K562 (cell line): ENCODE results near the gene SCNN1A. TPM values are rescaled to one million over a fixed set of nuclear protein-coding genes. Genes with fewer than 3 reads are reported as not detected.

Experiments used
- CBFA2T3 ChIP-seq: fragments of 450-650 bp; IDR thresholded peaks from 2 replicates; pipeline ENCODE4 v1.6.1; 2017
- CHD2 ChIP-seq: IDR thresholded peaks from 2 replicates; pipeline ENCODE4 v1.6.1; 2011; ENCODE audit warnings: low read depth, low read length
- DMBX1 ChIP-seq: fragments of 250-450 bp; sonication (Bioruptor Pico); IDR thresholded peaks from 2 replicates; pipeline ENCODE4 v1.8.0; 2022; ENCODE audit warnings: inconsistent platforms, mild to moderate bottlenecking, moderate library complexity, borderline replicate concordance
- EP400 ChIP-seq: fragments of 450-650 bp; IDR thresholded peaks from 2 replicates; pipeline ENCODE4 v1.6.1; 2017; ENCODE audit warnings: antibody characterized with exemption, mild to moderate bottlenecking, moderate library complexity
- HDAC1 ChIP-seq, 2 experiments: fragments of 450-650 bp; IDR thresholded peaks; 2 replicates each; pipeline ENCODE4 v1.6.1; 2016 to 2017; ENCODE audit warnings: inconsistent platforms in 1 of 2, mild to moderate bottlenecking in 1 of 2, moderate library complexity in 1 of 2
- KDM5B ChIP-seq: fragments of 200-600 bp; sonication (generic); IDR thresholded peaks from 2 replicates; pipeline ENCODE4 v1.6.1; 2012; ENCODE audit warnings: low read depth, mild to moderate bottlenecking, moderate library complexity, low read length, control low read depth, inconsistent platforms; ENCODE audit not compliant: insufficient replicate concordance
- LEF1 ChIP-seq: fragments of 450-650 bp; IDR thresholded peaks from 2 replicates; pipeline ENCODE4 v1.6.1; 2016; ENCODE audit warnings: mild to moderate bottlenecking
- MCM2 ChIP-seq: fragments of 450-650 bp; IDR thresholded peaks from 2 replicates; pipeline ENCODE4 v1.6.1; 2017; ENCODE audit warnings: low read depth, mild to moderate bottlenecking
- MIER1 ChIP-seq: fragments of 450-650 bp; IDR thresholded peaks from 2 replicates; pipeline ENCODE4 v1.6.1; 2016; ENCODE audit warnings: antibody characterized with exemption, mild to moderate bottlenecking, low read depth
- POLR2H ChIP-seq: IDR thresholded peaks from 2 replicates; pipeline ENCODE4 v1.6.1; 2016; ENCODE audit warnings: missing genetic modification characterization, low read depth, mild to moderate bottlenecking, control low read depth, missing compliant biosample characterization, moderate library complexity
- RBM17 ChIP-seq: fragments of 200-400 bp; formaldehyde crosslinking; IDR thresholded peaks from 2 replicates; pipeline ENCODE4 v1.6.1; 2017; ENCODE audit warnings: low read depth, mild to moderate bottlenecking, low read length, borderline replicate concordance
- SOX6 ChIP-seq: fragments of 450-650 bp; IDR thresholded peaks from 2 replicates; pipeline ENCODE4 v1.6.1; 2014; ENCODE audit warnings: mild to moderate bottlenecking
- ZBTB1 ChIP-seq: sonication (generic); formaldehyde crosslinking; IDR thresholded peaks from 2 replicates; pipeline ENCODE4 v1.8.1; 2023; ENCODE audit warnings: missing genetic modification reagents, low read depth, mild to moderate bottlenecking, borderline replicate concordance
- ZNF239 ChIP-seq: fragments of 250-450 bp; sonication (Bioruptor Pico); IDR thresholded peaks from 2 replicates; pipeline ENCODE4 v1.4.0; 2020; ENCODE audit warnings: mild to moderate bottlenecking
- ZNF511 ChIP-seq: sonication (generic); formaldehyde crosslinking; IDR thresholded peaks from 2 replicates; pipeline ENCODE4 v1.8.0; 2022; ENCODE audit warnings: mild to moderate bottlenecking, missing genetic modification reagents
- ZNF668 ChIP-seq: fragments of 250-450 bp; sonication (Bioruptor Pico); IDR thresholded peaks from 2 replicates; pipeline ENCODE4 v1.8.0; 2022; ENCODE audit warnings: mild to moderate bottlenecking, inconsistent platforms
- polyA plus RNA-seq, 8 experiments: library from polyadenylated mRNA; depleted of rRNA in 4 of 8; stranded (reverse) in 5 of 8; unstranded in 3 of 8; fragments of >200 nt; fragmentation: Nextera tagmentation in 2 of 8; fragmentation: Illumina TruSeq in 1 of 8; extraction: Ambion mirVana in 2 of 8; extraction: Trizol in 1 of 8; gene quantifications; 2 replicates each; pipeline versions ENCODE4 v1.2.1 to v1.2.3, GENCODE V29; 2011 to 2014; ENCODE audit warnings: inconsistent platforms in 1 of 8, missing spikeins in 1 of 8
- total RNA-seq, 7 experiments: library from RNA; depleted of rRNA in 6 of 7; stranded (reverse); fragments of >200 nt in 6 of 7; fragmentation: Illumina TruSeq in 2 of 7; extraction: Trizol in 2 of 7; gene quantifications; 2 replicates each; pipeline versions ENCODE4 v1.2.1 to v1.2.3, GENCODE V29; 2011 to 2021; ENCODE audit warnings: low replicate concordance in 1 of 7
- TF ChIP-seq, protein P1 (sequence below): sonication (generic); IDR thresholded peaks from 2 replicates; pipeline ENCODE4 v1.6.1; 2016
- TF ChIP-seq, protein P2 (sequence below): sonication (generic); formaldehyde crosslinking; IDR thresholded peaks from 2 replicates; pipeline ENCODE4 v1.8.1; 2023; ENCODE audit warnings: missing genetic modification reagents, mild to moderate bottlenecking, borderline replicate concordance
- TF ChIP-seq, protein P3 (sequence below): sonication (generic); formaldehyde crosslinking; IDR thresholded peaks from 2 replicates; pipeline ENCODE4 v1.8.1; 2023; ENCODE audit warnings: mild to moderate bottlenecking, missing genetic modification reagents

The SCNN1A gene
- total and polyA plus RNA-seq, 9 of the 15 experiments (the other 6 are each of a cell fraction or from before 2014, with no cell fraction given) = 0.15 to 0.49 (median 0.32) TPM; not detected in 5

DNA sequence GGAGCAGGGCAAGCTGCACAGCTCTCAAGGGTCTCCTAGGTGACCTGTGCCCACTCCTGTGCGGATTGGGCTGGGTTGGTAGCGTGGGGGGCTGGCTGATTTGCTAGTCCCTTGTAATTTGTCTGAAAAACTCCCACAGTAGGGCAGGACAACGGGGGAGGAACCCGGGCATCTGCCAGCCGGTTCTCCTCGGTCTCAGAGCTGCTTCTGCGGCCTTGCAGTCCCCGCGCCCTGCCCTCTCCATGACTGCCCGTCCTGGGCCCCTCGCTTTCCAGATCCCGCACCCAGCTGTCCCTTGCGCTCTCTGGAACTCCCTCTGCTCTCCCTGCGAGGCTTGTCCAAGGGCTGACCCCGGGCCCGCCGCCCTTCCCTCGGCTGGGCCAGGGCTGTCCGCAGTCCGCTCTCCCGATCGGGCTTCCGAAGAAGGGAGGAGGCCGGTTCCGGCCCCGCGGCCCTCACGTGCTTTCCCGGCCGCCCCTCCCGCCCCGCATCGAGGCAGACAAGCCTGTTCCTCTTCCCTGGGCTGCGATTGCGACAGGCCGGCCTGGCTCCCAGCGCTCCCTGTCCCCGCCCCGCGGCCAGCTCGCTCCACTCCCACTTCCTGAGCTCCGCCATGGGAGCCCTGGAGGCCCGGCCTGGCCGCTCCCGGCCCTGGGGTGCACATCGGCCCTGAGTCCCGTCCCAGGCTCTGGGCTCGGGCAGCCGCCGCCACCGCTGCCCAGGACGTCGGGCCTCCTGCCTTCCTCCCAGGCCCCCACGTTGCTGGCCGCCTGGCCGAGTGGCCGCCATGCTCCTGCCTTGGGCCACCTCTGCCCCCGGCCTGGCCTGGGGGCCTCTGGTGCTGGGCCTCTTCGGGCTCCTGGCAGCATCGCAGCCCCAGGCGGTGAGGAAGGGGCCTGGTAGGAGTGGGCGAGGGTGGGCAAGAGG is 8.5 kb upstream of the SCNN1A start, which contains the start of gene LTBR (continued):
- no peak for TF ChIP-seq MCM2
- peak; percentile 43; the same call in 1 of the 2 replicates for TF ChIP-seq SOX6
- TF ChIP-seq, protein P1, sequence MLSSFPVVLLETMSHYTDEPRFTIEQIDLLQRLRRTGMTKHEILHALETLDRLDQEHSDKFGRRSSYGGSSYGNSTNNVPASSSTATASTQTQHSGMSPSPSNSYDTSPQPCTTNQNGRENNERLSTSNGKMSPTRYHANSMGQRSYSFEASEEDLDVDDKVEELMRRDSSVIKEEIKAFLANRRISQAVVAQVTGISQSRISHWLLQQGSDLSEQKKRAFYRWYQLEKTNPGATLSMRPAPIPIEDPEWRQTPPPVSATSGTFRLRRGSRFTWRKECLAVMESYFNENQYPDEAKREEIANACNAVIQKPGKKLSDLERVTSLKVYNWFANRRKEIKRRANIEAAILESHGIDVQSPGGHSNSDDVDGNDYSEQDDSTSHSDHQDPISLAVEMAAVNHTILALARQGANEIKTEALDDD = no peak
- TF ChIP-seq RBM17 = no peak
- peak; percentile 26; the same call in 1 of the 2 replicates for TF ChIP-seq CBFA2T3
- no peak for TF ChIP-seq ZNF239 (CRISPR knock-in tag)
- no peak for TF ChIP-seq ZBTB1 (CRISPR knock-in tag)
- TF ChIP-seq ZNF668 = no peak
- TF ChIP-seq LEF1 = peak; percentile 57; the same call in 1 of the 2 replicates
- TF ChIP-seq KDM5B = no peak
- no peak for TF ChIP-seq CHD2
- TF ChIP-seq, protein P2, sequence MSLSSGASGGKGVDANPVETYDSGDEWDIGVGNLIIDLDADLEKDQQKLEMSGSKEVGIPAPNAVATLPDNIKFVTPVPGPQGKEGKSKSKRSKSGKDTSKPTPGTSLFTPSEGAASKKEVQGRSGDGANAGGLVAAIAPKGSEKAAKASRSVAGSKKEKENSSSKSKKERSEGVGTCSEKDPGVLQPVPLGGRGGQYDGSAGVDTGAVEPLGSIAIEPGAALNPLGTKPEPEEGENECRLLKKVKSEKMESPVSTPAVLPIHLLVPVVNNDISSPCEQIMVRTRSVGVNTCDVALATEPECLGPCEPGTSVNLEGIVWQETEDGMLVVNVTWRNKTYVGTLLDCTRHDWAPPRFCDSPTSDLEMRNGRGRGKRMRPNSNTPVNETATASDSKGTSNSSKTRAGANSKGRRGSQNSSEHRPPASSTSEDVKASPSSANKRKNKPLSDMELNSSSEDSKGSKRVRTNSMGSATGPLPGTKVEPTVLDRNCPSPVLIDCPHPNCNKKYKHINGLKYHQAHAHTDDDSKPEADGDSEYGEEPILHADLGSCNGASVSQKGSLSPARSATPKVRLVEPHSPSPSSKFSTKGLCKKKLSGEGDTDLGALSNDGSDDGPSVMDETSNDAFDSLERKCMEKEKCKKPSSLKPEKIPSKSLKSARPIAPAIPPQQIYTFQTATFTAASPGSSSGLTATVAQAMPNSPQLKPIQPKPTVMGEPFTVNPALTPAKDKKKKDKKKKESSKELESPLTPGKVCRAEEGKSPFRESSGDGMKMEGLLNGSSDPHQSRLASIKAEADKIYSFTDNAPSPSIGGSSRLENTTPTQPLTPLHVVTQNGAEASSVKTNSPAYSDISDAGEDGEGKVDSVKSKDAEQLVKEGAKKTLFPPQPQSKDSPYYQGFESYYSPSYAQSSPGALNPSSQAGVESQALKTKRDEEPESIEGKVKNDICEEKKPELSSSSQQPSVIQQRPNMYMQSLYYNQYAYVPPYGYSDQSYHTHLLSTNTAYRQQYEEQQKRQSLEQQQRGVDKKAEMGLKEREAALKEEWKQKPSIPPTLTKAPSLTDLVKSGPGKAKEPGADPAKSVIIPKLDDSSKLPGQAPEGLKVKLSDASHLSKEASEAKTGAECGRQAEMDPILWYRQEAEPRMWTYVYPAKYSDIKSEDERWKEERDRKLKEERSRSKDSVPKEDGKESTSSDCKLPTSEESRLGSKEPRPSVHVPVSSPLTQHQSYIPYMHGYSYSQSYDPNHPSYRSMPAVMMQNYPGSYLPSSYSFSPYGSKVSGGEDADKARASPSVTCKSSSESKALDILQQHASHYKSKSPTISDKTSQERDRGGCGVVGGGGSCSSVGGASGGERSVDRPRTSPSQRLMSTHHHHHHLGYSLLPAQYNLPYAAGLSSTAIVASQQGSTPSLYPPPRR = no peak
- TF ChIP-seq MIER1 = no peak
- no peak for TF ChIP-seq ZNF511 (CRISPR knock-in tag)
- TF ChIP-seq DMBX1 (CRISPR knock-in tag) = peak; percentile 61; the same call in 1 of the 2 replicates
- no peak for TF ChIP-seq POLR2H
- TF ChIP-seq HDAC1 (IDR thresholded peaks at IDR 0.05) = peak in 1 of 2 experiments; percentile 46; a peak in 1 of 4 replicates
- TF ChIP-seq EP400 = peak; percentile 87
- TF ChIP-seq, protein P3, sequence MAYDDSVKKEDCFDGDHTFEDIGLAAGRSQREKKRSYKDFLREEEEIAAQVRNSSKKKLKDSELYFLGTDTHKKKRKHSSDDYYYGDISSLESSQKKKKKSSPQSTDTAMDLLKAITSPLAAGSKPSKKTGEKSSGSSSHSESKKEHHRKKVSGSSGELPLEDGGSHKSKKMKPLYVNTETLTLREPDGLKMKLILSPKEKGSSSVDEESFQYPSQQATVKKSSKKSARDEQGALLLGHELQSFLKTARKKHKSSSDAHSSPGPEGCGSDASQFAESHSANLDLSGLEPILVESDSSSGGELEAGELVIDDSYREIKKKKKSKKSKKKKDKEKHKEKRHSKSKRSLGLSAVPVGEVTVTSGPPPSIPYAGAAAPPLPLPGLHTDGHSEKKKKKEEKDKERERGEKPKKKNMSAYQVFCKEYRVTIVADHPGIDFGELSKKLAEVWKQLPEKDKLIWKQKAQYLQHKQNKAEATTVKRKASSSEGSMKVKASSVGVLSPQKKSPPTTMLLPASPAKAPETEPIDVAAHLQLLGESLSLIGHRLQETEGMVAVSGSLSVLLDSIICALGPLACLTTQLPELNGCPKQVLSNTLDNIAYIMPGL (CRISPR knock-in tag) = 0 out of 2 replicates have a peak, but pooled peaks have one; percentile 21
